ENCODE measurements around the gene DNAJA3. TPM values are rescaled to one million over a fixed set of nuclear protein-coding genes. Genes with fewer than 3 reads are reported as not detected.
"Not testable (repeated sequence)": the region's sequence is repeated elsewhere in the genome, so short reads cannot be mapped to it uniquely, and the experiment has no call there.

Gene DNAJA3
- total and polyA plus RNA-seq, 2 of the 4 experiments (the other 2 are of a cell fraction): 38.0 to 40.2 TPM

DNA sequence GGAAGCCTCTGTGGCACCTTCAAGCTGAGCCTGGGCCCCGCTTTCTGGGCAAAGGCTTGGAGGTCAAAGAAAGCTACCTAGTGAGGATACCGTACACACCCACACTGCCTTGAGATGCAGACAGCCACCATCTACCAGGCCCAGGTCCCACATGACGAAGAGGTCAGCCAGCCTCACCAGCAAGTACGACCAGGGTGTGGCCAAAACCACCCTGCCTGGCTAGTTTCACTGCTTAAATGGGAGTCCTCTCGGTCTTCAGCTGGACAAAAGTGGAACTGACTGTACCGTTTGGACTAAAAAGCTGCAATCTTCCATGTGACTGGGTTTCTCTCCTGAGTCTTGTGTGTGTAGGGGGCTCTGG is 32.4 kb upstream of the DNAJA3 start:
- Histone ChIP-seq H3K9me3 (ENCODE audit: control insufficient read depth, insufficient read depth, low read length) (no peaks in the 10 kb centered on the region), H3K14ac (replicated peaks; ENCODE audit: low read depth, low read length) (peak overlapping the region; percentile 20; the same call in 1 of the 2 replicates), H3K23ac (ENCODE audit: low read depth, low read length) (peak overlapping the region; percentile 7; the same call in 1 of the 2 replicates), H3K4me1 (ENCODE audit: control insufficient read depth, insufficient read depth, low read length) (peaks cover 27% of the 10 kb centered on the region), H3K36me3 (ENCODE audit: control insufficient read depth, insufficient read depth, low read length) (peaks cover 9% of the 10 kb centered on the region), H3K79me1 (ENCODE audit: low read depth in 1 of 2, low read length in 2 of 2) (peaks cover 0 to 32% of the 10 kb centered on the region in 2 experiments; a peak in 2 of 4 replicates), H4K5ac (ENCODE audit: low read depth, low read length) (peak overlapping the region; percentile 9; the same call in 1 of the 2 replicates), H3K56ac (ENCODE audit: extremely low read depth, insufficient read depth, low read length) (no peak overlapping the region), H4K8ac (ENCODE audit: low read depth in 2 of 2, low read length in 2 of 2) (peak overlapping the region; percentile 69 to 79), H2BK120ac (ENCODE audit: low read depth, low read length) (peak overlapping the region; percentile 66), H4K91ac (ENCODE audit: insufficient read depth, low read depth, low read length) (peak overlapping the region; percentile 80), H3K4ac (ENCODE audit: low read depth, low read length) (peak overlapping the region; percentile 84), H3K9me1 (ENCODE audit: insufficient read depth, low read length) (peaks cover 13% of the 10 kb centered on the region), H3K4me3 (ENCODE audit: insufficient read depth, low read depth, low read length) (no peak overlapping the region), H2BK20ac (ENCODE audit: low read depth, low read length) (peak overlapping the region; percentile 44; the same call in 1 of the 2 replicates), H2AFZ (replicated peaks; ENCODE audit: low read length, poor library complexity) (peak overlapping the region; percentile 84), H3K27me3 (ENCODE audit: control insufficient read depth, insufficient read depth, low read length) (no peaks in the 10 kb centered on the region), H2BK15ac (ENCODE audit: low read depth, low read length) (peak overlapping the region; percentile 97; the same call in 1 of the 3 replicates), H4K20me1 (ENCODE audit: insufficient read depth, low read length) (no peaks in the 10 kb centered on the region), H3K9ac (ENCODE audit: low read depth, low read length) (no peak overlapping the region), H2AK5ac (ENCODE audit: low read depth, low read length) (peak overlapping the region; percentile 92), H2AK9ac (replicated peaks; ENCODE audit: low read depth, low read length, poor library complexity) (peak overlapping the region; percentile 91), H2BK5ac (ENCODE audit: low read depth, low read length, poor library complexity, severe bottlenecking) (peak overlapping the region; percentile 22), H3K4me2 (ENCODE audit: low read depth, low read length) (no peak overlapping the region), H3K27ac (ENCODE audit: insufficient read depth, low read length) (peak overlapping the region; percentile 57), H3K18ac (ENCODE audit: low read depth, low read length) (peak overlapping the region; percentile 8)
- DNase-seq: no peak
- TF ChIP-seq, protein P1, sequence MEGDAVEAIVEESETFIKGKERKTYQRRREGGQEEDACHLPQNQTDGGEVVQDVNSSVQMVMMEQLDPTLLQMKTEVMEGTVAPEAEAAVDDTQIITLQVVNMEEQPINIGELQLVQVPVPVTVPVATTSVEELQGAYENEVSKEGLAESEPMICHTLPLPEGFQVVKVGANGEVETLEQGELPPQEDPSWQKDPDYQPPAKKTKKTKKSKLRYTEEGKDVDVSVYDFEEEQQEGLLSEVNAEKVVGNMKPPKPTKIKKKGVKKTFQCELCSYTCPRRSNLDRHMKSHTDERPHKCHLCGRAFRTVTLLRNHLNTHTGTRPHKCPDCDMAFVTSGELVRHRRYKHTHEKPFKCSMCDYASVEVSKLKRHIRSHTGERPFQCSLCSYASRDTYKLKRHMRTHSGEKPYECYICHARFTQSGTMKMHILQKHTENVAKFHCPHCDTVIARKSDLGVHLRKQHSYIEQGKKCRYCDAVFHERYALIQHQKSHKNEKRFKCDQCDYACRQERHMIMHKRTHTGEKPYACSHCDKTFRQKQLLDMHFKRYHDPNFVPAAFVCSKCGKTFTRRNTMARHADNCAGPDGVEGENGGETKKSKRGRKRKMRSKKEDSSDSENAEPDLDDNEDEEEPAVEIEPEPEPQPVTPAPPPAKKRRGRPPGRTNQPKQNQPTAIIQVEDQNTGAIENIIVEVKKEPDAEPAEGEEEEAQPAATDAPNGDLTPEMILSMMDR (conservative IDR thresholded peaks at IDR 0.05; ENCODE audit: low read depth, low read length): no peak
- dilution Hi-C loops (cut with HindIII; ENCODE audit: low sequenced_read_pairs, unreplicated experiment): no loop called here
- POLR2A ChIA-PET (ENCODE audit: unreplicated experiment): no interaction called here
- ATAC-seq (ENCODE audit: low read depth): peak; percentile 17; the same call in 1 of the 2 replicates
- intact Hi-C loops (cut with micrococcal nuclease): no loop called here
- CTCF ChIA-PET: interaction anchor here (1.8 kb wide), 1 partner anchor 9 kb away, joined by 13 read pairs; no protein-coding TSS in a partner anchor
- in situ Hi-C loops (cut with MboI; ENCODE audit: low sequenced_read_pairs): no loop called here
- 73% methylated on average over 3 of the region's 6 CpGs; no CpG with 5 or more reads in 1 of the 2 experiments for WGBS, 2 experiments (ENCODE audit: extremely low coverage in 2 of 2, insufficient read length in 1 of 2)
- no TSS peak for BruUV-seq (replicated peaks)

DNA sequence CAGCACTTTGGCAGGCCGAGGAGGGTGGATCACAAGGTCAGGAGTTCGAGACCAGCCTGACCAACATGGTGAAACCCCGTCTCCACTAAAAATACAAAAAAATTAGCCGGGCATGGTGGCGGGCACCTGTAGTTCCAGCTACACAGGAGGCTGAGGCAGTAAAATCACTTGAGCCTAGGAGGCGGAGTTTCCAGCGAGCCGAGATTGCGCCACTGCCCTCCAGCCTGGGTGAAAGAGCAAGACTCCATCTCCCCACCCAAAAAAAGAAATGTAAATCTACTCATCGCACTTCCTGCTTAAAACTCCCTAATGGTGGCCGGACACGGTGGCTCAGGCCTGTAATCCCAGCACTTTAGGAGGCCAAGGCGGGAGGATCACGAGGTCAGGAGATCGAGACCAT is 31.8 kb upstream of the DNAJA3 start:
- H3K27ac ChIP-seq (ENCODE audit: insufficient read depth, low read length): not testable (repeated sequence)
- CTCF ChIA-PET: interaction anchor here (0.7 to 1.8 kb wide), 2 partner anchors 9 to 24 kb away, joined by 3 to 13 read pairs; no protein-coding TSS in a partner anchor
- WGBS, 2 experiments (ENCODE audit: extremely low coverage in 2 of 2, insufficient read length in 1 of 2): 100% methylated on average over 1 of the region's 15 CpGs; no CpG with 5 or more reads in 1 of the 2 experiments

More for the DNA sequence above, 31.8 kb upstream of the DNAJA3 start:
- H3K56ac ChIP-seq (ENCODE audit: extremely low read depth, insufficient read depth, low read length); H3K4me3 ChIP-seq (ENCODE audit: insufficient read depth, low read depth, low read length); H2BK120ac ChIP-seq (ENCODE audit: low read depth, low read length); H3K9me1 ChIP-seq (ENCODE audit: insufficient read depth, low read length); dilution Hi-C loops (cut with HindIII; ENCODE audit: low sequenced_read_pairs, unreplicated experiment); H2BK20ac ChIP-seq (ENCODE audit: low read depth, low read length); DNase-seq; ATAC-seq (ENCODE audit: low read depth); H4K20me1 ChIP-seq (ENCODE audit: insufficient read depth, low read length); H4K5ac ChIP-seq (ENCODE audit: low read depth, low read length); H2AFZ ChIP-seq (replicated peaks; ENCODE audit: low read length, poor library complexity); H2AK5ac ChIP-seq (ENCODE audit: low read depth, low read length); H3K27me3 ChIP-seq (ENCODE audit: control insufficient read depth, insufficient read depth, low read length); H3K9me3 ChIP-seq (ENCODE audit: control insufficient read depth, insufficient read depth, low read length); H2AK9ac ChIP-seq (replicated peaks; ENCODE audit: low read depth, low read length, poor library complexity); H4K91ac ChIP-seq (ENCODE audit: insufficient read depth, low read depth, low read length); H3K18ac ChIP-seq (ENCODE audit: low read depth, low read length); H2BK5ac ChIP-seq (ENCODE audit: low read depth, low read length, poor library complexity, severe bottlenecking); POLR2A ChIA-PET (ENCODE audit: unreplicated experiment); BruUV-seq (replicated peaks); H3K14ac ChIP-seq (replicated peaks; ENCODE audit: low read depth, low read length); H3K4me2 ChIP-seq (ENCODE audit: low read depth, low read length); H3K23ac ChIP-seq (ENCODE audit: low read depth, low read length); H3K36me3 ChIP-seq (ENCODE audit: control insufficient read depth, insufficient read depth, low read length); in situ Hi-C loops (cut with MboI; ENCODE audit: low sequenced_read_pairs); H3K9ac ChIP-seq (ENCODE audit: low read depth, low read length): not testable (repeated sequence)
- peaks cover 0 to 26% of the 10 kb centered on the region in 2 experiments; a peak in 2 of 4 replicates for H3K79me1 ChIP-seq (ENCODE audit: low read depth in 1 of 2, low read length in 2 of 2)
- 0 out of 4 replicates have a peak overlapping the region, but pooled peaks of 1 of the 2 experiments have one; percentile 69 for H4K8ac ChIP-seq (ENCODE audit: low read depth in 2 of 2, low read length in 2 of 2)
- intact Hi-C loops (cut with micrococcal nuclease): loop anchor here (2.0 kb wide), 1 partner anchor 43 kb away; the partner anchor contains the start of gene PAM16
- H3K4me1 ChIP-seq (ENCODE audit: control insufficient read depth, insufficient read depth, low read length): peaks cover 24% of the 10 kb centered on the region
- H2BK15ac ChIP-seq (ENCODE audit: low read depth, low read length): 0 out of 3 replicates have a peak overlapping the region, but pooled peaks have one; percentile 97
- H3K4ac ChIP-seq (ENCODE audit: low read depth, low read length): peak overlapping the region; percentile 84
